ENCODE data around the gene MBD3L3.
"Not testable (repeated sequence)": the region's sequence is repeated elsewhere in the genome, so short reads cannot be mapped to it uniquely, and the experiment has no call there.

MBD3L3 gene

DNA sequence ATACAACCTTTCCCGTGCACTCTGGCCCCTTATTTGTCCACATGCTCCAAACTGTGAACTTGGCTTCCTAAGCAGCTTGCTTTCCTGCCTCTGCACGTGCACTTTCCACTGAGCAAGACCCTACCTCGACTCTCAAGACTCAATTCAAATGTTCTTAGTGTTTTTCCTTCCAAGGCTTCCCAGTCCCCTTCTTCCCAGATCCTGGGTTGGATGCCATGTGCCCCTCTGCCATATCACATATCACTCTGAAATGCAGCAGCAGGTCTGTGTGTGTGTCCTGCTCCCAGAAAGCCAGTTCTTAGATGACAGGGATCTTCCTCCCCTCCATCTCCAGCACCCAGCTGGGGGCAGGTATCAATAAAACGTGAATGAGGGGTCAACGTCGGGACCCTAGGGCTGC is 14.1 kb upstream of the MBD3L3 start:
- no peak for DNase-seq
- no peak for TF ChIP-seq GATA1 (IDR thresholded peaks at IDR 0.05; ENCODE audit: low read depth, low read length)
- TF ChIP-seq POLR2A (IDR thresholded peaks at IDR 0.05; ENCODE audit: low read length) = no peak

DNA sequence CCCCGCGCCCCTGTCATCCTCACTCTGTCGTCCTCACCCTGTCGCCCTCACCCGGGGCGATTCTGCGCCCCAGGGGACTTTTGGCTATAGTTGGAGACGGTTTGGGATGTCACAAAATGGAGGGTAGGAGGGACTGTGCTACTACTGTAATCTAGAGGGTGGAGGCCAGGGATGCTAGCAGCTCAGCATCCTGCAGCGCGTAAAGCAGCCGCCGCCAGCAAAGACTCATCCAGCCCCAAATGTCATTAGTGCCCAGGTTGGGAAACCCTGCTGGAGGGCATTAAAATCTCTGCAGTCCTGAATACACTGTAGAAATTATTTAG is 11.4 kb upstream of the MBD3L3 start:
- TF ChIP-seq GATA1 (IDR thresholded peaks at IDR 0.05; ENCODE audit: low read depth, low read length) (no peak), POLR2A (IDR thresholded peaks at IDR 0.05; ENCODE audit: low read length) (no peak)
- DNase-seq = peak; percentile 74 to 77

DNA sequence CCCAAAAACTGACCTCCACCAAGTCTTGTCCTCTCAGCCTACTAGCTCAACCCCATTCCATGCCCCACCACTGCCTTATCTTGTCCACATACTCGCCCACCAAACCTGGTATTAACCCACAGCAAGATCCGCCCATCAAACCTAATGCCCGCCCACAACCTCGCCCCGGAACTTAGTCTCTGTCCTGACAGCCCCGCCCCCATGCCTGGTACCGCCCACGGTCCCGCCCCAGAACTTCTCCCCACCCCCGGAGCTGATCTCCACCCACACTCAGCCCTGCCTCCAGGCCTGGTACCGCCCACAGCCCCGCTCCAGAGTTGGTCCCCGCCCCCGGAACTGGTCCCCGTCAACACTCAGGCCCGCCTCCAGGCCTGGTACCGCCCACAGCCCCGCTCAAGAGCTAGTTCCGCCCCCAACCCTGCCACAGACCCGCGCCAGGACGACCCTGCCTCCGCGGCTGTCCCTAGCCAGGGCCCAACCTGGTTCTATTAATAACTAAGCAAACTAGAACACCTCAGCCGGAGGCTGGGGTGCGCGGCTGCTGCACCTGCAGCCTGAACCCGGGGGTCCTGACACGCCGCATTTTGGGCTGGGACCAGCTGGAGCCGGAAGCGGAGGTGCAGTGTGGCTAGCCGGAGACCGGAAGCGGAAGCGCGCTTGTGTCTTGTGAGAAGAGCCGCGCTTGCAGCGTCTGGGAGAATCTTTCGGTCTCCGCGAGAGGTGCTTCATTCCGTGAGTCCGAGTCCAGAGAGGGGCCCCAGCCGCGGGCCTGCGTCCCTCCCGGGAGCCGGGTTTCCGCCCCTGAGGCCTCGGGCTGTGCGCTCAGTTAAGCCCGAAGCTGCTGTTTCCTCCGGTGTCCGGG is 10.8 kb upstream of the MBD3L3 start, which contains the start of gene ZNF557:
TSS of gene ZNF557 (plus strand) at position 662 of the 862 bp plus-strand sequence. CDS start 5,372 bp downstream, outside the sequence.
- TF ChIP-seq GATA1 (IDR thresholded peaks at IDR 0.05; ENCODE audit: low read depth, low read length) = no peak
- TF ChIP-seq POLR2A (IDR thresholded peaks at IDR 0.05; ENCODE audit: low read length) = peak; percentile 82
- DNase-seq = peak; percentile 98 to 99

DNA sequence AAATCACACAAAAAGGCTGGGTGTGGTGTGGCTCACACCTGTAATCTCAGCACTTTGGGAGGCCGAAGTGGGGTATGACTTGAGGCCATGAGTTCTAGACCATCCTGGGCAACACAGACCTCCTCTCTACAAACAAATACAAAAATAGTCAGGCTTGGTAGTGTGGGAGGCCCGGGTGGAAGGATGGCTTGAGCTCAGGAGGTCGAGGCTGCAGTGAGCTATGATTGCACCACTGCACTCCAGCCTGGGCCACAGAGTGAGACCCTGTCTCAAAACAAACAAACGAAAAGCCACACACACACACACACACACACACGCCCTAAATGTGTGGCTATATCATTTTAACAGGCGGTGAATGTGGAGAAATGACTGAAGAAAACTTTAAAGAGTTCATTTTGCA is 10.1 kb upstream of the MBD3L3 start:
- DNase-seq = no peak

DNA sequence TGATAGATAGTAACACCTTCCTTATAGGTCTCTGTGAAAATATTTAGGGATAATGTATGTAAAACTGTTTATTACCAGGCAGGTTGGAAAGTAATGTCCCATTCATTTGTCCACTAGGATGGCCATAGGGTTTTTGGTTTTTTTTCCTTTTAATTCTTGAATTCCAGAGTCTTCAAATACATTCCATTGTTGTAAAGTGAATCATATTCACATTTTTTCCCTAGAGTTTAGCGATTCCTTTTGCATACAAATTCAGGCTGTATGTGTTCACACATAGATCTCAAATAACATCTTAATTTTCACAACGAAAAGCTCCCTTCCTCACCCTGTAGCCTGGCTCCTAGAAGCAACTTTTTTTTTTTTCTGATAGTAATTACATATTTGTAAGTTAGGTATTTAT is 9.2 kb upstream of the MBD3L3 start:
- DNase-seq = no peak
- TF ChIP-seq POLR2A (IDR thresholded peaks at IDR 0.05; ENCODE audit: low read length) (no peak), GATA1 (IDR thresholded peaks at IDR 0.05; ENCODE audit: low read depth, low read length) (no peak)

More for the DNA sequence above, 10.1 kb upstream of the MBD3L3 start:
- TF ChIP-seq GATA1 (IDR thresholded peaks at IDR 0.05; ENCODE audit: low read depth, low read length) (no peak), POLR2A (IDR thresholded peaks at IDR 0.05; ENCODE audit: low read length) (no peak)

DNA sequence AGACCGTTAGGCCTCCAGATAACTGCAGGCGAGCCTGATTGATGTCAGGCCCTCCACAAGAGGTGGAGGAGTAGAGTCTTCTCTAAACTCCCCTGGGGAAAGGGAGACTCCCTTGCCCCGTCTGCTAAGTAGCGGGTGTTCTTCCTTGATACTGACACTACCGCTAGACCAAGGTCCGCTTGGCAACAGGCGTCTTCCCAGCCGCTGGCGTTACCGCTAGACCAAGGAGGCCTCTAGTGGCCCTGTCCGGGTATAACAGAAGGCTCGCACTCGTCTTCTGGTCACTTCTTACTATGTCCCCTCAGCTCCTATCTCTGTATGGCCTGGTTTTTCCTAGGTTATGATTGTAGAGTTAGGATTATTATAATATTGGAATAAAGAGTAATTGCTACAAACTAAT is 8.6 kb upstream of the MBD3L3 start:
- DNase-seq = peak in 1 of 2 experiments; percentile 63

DNA sequence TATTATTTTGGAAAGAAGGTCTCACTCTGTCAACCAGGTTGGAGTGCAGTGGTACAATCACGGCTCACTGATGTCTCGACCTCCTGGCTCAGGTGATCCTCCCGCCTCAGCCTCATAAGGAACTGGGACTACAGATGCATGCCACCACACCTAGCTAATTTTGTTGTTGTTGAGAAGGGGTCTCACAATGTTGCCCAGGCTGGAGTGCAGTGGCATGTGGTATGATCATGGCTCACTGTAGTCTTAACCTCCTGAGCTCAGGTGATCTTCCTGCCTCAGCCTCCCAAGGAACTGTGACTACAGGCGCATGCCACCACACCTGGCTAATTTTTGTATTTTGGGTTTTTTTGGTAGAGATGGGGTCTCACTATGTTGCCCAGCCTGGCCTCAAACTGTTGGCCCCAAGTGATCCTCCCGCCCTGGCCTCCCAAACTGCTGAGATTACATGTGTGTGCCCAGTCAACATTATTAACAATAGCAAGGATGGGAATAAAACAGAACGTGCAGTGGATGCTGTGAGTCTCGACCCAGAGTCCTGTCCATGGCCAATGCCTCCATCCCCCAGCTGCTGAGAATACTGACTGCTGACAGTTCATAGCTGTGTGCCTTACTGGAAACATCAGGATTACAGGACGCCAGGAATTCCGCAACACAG is 5.4 kb upstream of the MBD3L3 start:
- DNase-seq = no peak
- TF ChIP-seq GATA1 (IDR thresholded peaks at IDR 0.05; ENCODE audit: low read depth, low read length) = no peak
- no peak for TF ChIP-seq POLR2A (IDR thresholded peaks at IDR 0.05; ENCODE audit: low read length)

DNA sequence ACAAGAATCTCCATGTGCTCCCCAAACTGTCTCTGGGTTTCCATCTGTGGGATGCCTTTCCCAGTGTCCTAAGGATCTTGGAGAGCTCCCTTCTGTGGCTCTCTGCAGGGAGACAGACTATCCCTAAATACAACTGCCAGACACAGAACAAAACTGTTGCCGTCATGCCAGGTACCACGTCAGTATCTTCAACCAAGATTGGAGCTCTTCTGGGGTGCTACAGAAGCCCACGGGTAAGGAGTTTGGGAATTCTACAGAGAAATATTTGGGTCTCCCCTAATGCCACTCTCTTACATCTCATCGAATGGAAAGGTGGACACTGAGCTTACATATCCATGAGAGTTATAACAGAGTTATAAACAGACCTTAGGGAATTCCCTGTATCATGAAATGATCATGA is 4.9 kb upstream of the MBD3L3 start:
- TF ChIP-seq POLR2A (IDR thresholded peaks at IDR 0.05; ENCODE audit: low read length) (no peak), GATA1 (IDR thresholded peaks at IDR 0.05; ENCODE audit: low read depth, low read length) (no peak)

DNA sequence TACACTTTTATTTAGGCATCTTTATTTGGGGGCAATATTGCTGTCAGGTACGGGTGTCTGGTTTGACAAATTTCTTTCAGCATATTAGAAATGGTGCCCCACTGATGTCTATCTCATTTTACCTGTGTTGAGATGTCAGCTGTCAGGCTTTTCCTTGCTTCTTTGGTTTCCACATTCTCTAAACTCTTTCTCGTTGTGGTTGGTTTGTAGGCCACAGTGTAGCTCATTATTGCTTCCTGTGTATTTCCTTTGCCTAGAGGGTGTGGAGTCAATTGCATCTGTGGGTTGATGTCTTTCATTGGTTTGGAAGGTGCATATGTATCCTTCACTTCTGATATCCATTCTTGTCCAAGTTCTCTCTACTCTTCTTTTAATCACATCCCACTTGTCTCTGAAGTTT is 1.5 kb upstream of the MBD3L3 start:
- not testable (repeated sequence) for DNase-seq

More for the DNA sequence above, 4.9 kb upstream of the MBD3L3 start:
- no peak for DNase-seq

DNA sequence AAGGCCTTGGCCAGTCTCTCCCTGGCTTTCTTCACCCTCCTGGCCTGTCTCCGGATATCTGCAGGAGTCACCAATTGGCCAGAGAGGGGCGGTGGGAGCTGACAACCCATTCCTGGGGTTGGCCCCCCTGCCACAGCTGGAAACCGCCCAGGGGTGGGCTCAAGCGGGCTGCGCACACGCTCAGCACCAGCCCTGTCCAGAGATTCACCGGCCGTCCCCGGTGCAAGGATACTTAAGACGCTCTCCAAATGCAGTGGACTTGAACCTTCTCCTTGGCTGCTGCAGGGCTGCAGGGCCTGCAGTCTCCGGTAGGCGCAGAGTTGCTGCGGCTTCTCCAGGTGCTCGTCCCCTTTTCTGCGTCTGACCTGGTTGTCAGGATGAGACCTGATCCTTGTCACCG is 2.1 kb downstream of the MBD3L3 start:
- not testable (repeated sequence) for DNase-seq

DNA sequence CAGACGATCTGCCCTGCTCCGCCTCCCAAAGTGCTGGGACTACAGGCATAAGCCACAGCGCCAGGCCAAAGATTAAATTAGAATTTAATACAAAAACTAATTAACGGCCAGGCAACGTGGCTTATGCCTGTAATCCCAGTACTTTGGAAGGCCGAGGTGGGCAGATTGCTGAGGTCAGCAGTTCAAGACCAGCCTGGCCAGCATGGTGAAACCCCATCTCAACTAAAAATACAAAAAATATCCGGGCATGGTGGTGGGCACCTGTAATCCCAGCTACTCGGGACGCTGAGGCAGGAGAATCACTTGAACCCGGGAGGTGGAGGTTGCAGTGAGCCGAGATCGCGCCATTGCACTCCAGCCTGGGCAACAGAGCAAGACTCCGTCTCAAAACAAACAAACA is 2.8 kb downstream of the MBD3L3 start:
- not testable (repeated sequence) for DNase-seq

DNA sequence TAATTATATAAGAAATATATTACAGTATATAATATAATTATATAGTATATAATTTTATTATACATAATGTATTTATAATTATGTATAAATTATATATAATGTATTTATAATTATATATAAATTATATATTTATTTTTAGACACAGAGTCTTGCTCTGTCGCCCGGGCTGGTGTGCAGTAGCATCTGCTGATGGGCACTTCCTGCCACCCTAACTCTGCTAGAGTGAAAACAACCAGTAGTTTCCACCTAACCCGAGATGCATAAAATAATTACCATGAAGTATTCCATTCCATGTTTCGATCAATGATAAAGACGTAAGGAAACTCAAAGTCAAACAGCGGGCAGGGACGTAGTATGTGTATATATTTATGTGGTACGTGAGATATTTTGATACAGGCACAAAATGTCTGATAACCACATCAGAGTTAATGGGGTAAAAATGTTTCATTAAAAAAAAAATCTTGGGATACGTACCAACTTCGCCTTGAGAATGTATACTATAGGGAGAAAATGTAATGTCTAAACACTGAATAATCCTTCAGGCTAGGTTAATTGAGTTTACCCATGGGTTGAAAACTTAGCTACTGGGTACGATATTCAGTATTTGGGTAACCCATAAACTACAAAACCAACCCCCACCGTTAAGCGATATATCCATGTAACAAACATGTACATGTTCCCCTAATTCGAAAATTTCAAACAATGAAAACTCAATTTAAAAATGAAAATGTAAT is 3.7 kb downstream of the MBD3L3 start:
- not testable (repeated sequence) for DNase-seq

DNA sequence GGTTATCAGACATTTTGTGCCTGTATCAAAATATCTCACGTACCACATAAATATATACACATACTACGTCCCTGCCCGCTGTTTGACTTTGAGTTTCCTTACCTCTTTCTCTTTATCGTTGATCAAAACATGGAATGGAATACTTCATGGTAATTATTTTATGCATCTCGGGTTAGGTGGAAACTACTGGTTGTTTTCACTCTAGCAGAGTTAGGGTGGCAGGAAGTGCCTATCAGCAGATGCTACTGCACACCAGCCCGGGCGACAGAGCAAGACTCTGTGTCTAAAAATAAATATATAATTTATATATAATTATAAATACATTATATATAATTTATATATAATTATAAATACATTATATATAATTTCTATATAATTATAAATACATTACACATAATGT is 5.6 kb downstream of the MBD3L3 start:
- not testable (repeated sequence) for DNase-seq

DNA sequence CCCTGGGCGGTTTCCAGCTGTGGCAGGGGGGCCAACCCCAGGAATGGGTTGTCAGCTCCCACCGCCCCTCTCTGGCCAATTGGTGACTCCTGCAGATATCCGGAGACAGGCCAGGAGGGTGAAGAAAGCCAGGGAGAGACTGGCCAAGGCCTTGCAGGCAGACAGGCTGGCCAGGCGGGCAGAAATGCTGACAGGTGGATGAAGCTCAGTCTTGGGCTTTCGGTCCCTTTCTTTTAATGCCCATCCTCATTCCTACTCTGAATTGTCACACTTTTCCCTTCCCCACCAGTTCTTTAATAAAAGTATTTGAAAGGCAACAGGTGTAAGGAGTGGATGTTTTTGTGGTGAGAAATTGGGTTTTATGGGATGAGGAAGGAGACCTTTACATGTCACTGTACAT is 7.1 kb downstream of the MBD3L3 start:
- not testable (repeated sequence) for DNase-seq

DNA sequence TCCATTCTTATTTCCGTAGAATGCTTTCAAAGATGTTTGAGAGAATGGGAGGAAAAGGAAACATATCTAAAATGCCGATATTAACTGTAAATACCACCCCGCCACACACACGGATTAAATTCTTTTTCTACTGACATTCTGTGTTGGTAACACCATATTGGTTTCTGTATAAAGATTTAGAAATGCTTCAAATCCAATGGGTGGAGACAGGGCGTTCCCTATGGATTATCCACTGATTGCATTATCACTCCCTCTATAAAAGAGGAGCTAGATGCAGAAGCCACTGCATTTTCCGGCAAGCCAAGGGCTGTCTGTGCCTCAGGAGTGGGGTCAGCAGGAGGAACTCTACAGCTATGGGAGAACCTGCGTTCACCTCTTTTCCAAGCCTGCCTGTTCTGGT is 9.5 kb downstream of the MBD3L3 start, which contains the start of gene MBD3L2:
TSS of gene MBD3L2 (plus strand) at position 301 of the 400 bp plus-strand sequence. CDS start at position 354, 53 bp downstream.
- DNase-seq = not testable (repeated sequence)

DNA sequence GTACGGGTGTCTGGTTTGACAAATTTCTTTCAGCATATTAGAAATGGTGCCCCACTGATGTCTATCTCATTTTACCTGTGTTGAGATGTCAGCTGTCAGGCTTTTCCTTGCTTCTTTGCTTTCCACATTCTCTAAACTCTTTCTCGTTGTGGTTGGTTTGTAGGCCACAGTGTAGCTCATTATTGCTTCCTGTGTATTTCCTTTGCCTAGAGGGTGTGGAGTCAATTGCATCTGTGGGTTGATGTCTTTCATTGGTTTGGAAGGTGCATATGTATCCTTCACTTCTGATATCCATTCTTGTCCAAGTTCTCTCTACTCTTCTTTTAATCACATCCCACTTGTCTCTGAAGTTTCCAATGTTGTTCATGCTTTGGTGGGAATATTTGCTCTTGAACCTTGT is 16.9 kb downstream of the MBD3L3 start:
- DNase-seq = not testable (repeated sequence)

DNA sequence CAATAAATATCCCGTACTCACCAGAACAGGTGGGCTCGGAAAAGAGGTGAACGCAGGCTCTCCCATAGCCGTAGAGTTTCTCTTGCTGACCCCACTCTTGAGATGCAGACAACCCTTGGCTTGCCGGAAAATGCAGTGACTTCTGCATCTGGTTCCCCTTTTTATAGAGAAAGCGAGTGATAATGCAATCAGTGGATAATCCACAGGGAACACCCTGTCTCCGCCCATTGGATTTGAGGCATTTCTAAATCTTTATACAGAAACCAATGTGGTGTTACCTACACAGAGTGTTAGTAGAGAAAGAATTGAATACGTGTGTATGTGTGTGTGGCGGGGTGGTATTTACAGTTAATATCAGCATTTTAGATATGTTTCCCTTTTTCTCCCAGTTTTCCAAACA is 18.4 kb downstream of the MBD3L3 start, which contains the start of gene MBD3L4:
TSS of gene MBD3L4 (minus strand) at position 101 of the 400 bp plus-strand sequence. CDS start at position 66, 35 bp downstream.
- not testable (repeated sequence) for DNase-seq

DNA sequence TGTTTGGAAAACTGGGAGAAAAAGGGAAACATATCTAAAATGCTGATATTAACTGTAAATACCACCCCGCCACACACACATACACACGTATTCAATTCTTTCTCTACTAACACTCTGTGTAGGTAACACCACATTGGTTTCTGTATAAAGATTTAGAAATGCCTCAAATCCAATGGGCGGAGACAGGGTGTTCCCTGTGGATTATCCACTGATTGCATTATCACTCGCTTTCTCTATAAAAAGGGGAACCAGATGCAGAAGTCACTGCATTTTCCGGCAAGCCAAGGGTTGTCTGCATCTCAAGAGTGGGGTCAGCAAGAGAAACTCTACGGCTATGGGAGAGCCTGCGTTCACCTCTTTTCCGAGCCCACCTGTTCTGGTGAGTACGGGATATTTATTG is 28.2 kb downstream of the MBD3L3 start, which contains the start of gene MBD3L5:
TSS of gene MBD3L5 (plus strand) at position 301 of the 400 bp plus-strand sequence. CDS start at position 335, 34 bp downstream.
- not testable (repeated sequence) for DNase-seq

DNA sequence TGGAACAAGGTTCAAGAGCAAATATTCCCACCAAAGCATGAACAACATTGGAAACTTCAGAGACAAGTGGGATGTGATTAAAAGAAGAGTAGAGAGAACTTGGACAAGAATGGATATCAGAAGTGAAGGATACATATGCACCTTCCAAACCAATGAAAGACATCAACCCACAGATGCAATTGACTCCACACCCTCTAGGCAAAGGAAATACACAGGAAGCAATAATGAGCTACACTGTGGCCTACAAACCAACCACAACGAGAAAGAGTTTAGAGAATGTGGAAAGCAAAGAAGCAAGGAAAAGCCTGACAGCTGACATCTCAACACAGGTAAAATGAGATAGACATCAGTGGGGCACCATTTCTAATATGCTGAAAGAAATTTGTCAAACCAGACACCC is 29.7 kb downstream of the MBD3L3 start:
- DNase-seq = not testable (repeated sequence)

DNA sequence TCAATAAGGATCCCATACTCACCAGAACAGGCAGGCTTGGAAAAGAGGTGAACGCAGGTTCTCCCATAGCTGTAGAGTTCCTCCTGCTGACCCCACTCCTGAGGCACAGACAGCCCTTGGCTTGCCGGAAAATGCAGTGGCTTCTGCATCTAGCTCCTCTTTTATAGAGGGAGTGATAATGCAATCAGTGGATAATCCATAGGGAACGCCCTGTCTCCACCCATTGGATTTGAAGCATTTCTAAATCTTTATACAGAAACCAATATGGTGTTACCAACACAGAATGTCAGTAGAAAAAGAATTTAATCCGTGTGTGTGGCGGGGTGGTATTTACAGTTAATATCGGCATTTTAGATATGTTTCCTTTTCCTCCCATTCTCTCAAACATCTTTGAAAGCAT is 37.1 kb downstream of the MBD3L3 start, which contains the start of gene MBD3L2B:
TSS of gene MBD3L2B (minus strand) at position 101 of the 400 bp plus-strand sequence. CDS start at position 67, 34 bp downstream.
- not testable (repeated sequence) for DNase-seq

Measured in erythroblast (primary cell).